Parathyroid adenoma (tissue), 2 donors: Measurements from ENCODE around the gene AHSG.

Experiments used
- H2AFZ ChIP-seq: fragments of 300-600 bp; sonication (generic); one replicate; pipeline ENCODE4 v1.7.0; 2017; ENCODE audit warnings: antibody characterized with exemption, mild to moderate bottlenecking
- H3K27ac ChIP-seq: fragments of 300-600 bp; sonication (generic); one replicate; pipeline ENCODE4 v1.7.0; 2017
- H3K27me3 ChIP-seq: fragments of 300-600 bp; sonication (generic); one replicate; pipeline ENCODE4 v1.7.0; 2017; ENCODE audit warnings: low read length; ENCODE audit not compliant: control insufficient read depth, insufficient read depth
- H3K36me3 ChIP-seq: fragments of 300-600 bp; sonication (generic); one replicate; pipeline ENCODE4 v1.7.0; 2017; ENCODE audit warnings: low read length; ENCODE audit not compliant: control insufficient read depth, insufficient read depth
- H3K4me1 ChIP-seq: fragments of 300-600 bp; sonication (generic); one replicate; pipeline ENCODE4 v1.7.0; 2017; ENCODE audit warnings: control low read depth
- H3K4me2 ChIP-seq: fragments of 300-600 bp; sonication (generic); one replicate; pipeline ENCODE4 v1.7.0; 2017; ENCODE audit warnings: low read length
- H3K4me3 ChIP-seq: fragments of 300-600 bp; sonication (generic); one replicate; pipeline ENCODE4 v1.7.0; 2017; ENCODE audit warnings: low read depth, low read length
- H3K79me2 ChIP-seq: fragments of 300-600 bp; sonication (generic); one replicate; pipeline ENCODE4 v1.7.0; 2017; ENCODE audit warnings: control low read depth
- H3K9ac ChIP-seq: fragments of 300-600 bp; sonication (generic); one replicate; pipeline ENCODE4 v1.7.0; 2017; ENCODE audit warnings: mild to moderate bottlenecking
- H3K9me3 ChIP-seq: fragments of 300-600 bp; sonication (generic); one replicate; pipeline ENCODE4 v1.7.0; 2017; ENCODE audit warnings: low read length; ENCODE audit not compliant: control insufficient read depth
- TF ChIP-seq, protein P1 (sequence below): fragments of 300-600 bp; sonication (generic); IDR thresholded peaks from one replicate; pipeline ENCODE4 v1.7.0; 2017; ENCODE audit warnings: antibody characterized with exemption, mild to moderate bottlenecking
- donor health status: primary hyperparathyroidism.

AHSG gene

DNA sequence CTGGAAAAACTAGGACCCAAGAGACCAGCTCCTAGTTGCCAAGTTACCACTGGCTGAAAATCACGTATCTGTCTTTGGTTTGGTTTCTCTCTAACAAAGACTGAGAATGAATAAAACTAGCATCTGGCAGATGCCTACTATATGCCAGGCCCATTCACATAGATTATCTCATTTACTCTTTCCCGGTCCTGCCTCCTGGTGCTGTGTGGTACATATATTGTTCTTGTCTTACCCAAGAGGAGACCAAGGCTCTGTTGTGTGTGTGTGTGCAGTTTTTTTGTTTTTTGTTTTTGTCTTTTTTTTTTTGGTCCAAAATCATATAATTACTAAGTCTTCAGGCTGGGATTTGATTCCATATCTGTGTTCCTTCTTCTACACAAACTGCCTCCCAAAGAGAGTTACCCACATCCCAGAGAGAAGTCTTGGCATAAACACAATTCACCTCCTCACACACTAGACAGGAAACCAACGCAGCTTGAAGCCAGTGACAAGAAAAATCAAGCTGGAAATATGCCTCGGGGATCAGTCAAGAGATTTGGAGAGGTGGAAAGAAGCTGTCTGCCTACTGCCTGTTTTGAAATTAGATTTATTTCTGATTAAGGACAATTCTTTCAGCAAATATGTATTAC lies 891 bp downstream of the AHSG start:
- no peaks in the 10 kb centered on the region for H3K4me1 ChIP-seq
- TF ChIP-seq, protein P1, sequence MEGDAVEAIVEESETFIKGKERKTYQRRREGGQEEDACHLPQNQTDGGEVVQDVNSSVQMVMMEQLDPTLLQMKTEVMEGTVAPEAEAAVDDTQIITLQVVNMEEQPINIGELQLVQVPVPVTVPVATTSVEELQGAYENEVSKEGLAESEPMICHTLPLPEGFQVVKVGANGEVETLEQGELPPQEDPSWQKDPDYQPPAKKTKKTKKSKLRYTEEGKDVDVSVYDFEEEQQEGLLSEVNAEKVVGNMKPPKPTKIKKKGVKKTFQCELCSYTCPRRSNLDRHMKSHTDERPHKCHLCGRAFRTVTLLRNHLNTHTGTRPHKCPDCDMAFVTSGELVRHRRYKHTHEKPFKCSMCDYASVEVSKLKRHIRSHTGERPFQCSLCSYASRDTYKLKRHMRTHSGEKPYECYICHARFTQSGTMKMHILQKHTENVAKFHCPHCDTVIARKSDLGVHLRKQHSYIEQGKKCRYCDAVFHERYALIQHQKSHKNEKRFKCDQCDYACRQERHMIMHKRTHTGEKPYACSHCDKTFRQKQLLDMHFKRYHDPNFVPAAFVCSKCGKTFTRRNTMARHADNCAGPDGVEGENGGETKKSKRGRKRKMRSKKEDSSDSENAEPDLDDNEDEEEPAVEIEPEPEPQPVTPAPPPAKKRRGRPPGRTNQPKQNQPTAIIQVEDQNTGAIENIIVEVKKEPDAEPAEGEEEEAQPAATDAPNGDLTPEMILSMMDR, result no peak
- H3K79me2 ChIP-seq, result no peaks in the 10 kb centered on the region
- H3K4me3 ChIP-seq, result no peak overlapping the region
- H3K4me2 ChIP-seq, result no peak overlapping the region
- H3K27ac ChIP-seq, result no peak overlapping the region
- H3K9me3 ChIP-seq, result no peaks in the 10 kb centered on the region
- H3K36me3 ChIP-seq, result no peaks in the 10 kb centered on the region
- H3K27me3 ChIP-seq, result no peaks in the 10 kb centered on the region
- H3K9ac ChIP-seq, result no peak overlapping the region
- H2AFZ ChIP-seq, result no peak overlapping the region

DNA sequence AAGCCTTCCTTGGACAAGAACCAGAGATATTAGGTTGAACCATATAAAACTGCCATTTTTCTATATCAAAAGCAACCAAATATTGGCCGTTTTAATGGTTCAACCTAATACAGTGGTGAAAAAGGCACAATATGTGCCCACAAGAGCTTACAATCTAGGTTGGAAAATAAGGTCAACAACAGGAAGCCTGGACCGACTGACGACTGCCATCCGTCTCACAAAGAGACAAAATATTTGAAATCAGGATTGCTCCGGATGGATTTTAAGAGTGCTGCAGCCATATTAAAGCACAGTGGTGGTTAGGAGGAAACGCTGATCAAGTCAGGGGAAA lies 1.4 kb downstream of the AHSG start:
- Histone ChIP-seq H3K9ac (no peak overlapping the region), H3K4me2 (no peak overlapping the region), H3K4me3 (no peak overlapping the region), H2AFZ (no peak overlapping the region), H3K27me3 (no peaks in the 10 kb centered on the region), H3K9me3 (no peaks in the 10 kb centered on the region), H3K4me1 (no peaks in the 10 kb centered on the region), H3K36me3 (no peaks in the 10 kb centered on the region), H3K79me2 (no peaks in the 10 kb centered on the region), H3K27ac (no peak overlapping the region)
- TF ChIP-seq, protein P1, result no peak

DNA sequence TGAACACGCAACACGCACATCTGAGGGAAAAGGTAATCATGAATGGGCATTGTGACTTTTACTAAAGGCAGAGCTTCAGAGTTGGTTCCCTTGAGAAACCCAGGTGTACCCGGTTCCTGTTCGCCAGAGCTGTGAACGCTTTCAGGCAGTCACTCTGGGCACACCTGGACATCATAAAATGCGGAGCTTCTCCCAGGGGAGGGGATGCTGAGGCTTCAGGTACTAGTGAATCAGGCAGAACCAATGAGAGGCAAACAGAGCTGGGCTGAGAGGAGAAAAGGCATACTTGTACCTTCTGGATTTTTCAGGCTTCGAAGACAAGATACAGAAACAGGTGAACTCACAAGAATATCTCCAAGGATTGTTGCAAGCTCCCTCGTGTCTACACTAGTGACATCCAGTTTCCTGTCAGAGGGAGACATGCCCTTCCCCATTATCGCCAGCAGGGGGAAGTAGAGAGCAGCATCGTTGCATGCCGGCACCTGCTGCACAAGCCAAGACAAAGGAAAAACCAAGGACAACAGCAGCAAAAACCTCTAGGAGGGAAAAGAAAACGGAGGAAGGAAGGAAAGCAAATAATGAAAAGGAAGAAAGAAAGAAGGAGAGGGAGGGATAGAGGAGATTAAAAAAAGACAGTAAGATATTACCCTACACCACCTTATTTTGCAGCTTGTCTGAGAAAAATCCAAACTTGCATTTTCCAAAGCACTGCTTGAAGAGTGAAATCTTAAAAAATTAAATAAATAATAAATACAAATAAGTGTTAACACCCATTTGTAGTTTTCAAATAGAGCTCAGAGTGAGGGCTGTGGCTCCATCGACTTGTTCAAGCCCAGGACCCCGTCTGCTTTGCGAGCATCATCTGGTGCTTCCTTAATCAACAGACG lies 2.0 kb downstream of the AHSG start:
- H2AFZ ChIP-seq, result no peak overlapping the region
- TF ChIP-seq, protein P1, result peak; percentile 98
- no peaks in the 10 kb centered on the region for H3K9me3 ChIP-seq
- no peak overlapping the region for H3K4me3 ChIP-seq
- no peaks in the 10 kb centered on the region for H3K36me3 ChIP-seq
- no peak overlapping the region for H3K9ac ChIP-seq
- H3K27ac ChIP-seq, result no peak overlapping the region
- no peaks in the 10 kb centered on the region for H3K4me1 ChIP-seq
- H3K4me2 ChIP-seq, result no peak overlapping the region
- no peaks in the 10 kb centered on the region for H3K27me3 ChIP-seq
- no peaks in the 10 kb centered on the region for H3K79me2 ChIP-seq

DNA sequence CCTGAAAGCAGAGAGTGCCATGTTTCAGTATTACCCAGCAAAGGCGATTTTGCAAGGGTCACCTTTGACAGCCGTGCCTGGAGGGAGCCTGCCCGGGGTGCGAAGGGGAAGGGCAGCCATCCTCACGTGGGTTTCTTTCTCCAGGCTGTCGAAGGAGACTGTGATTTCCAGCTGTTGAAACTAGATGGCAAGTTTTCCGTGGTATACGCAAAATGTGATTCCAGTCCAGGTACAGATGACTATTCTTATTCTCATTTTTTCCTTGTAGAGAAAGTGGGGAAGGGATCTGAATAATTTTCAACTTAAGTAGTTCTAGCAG lies 3.4 kb downstream of the AHSG start:
- TF ChIP-seq, protein P1, result no peak
- Histone ChIP-seq H3K9me3 (no peaks in the 10 kb centered on the region), H3K4me2 (no peak overlapping the region), H3K79me2 (no peaks in the 10 kb centered on the region), H3K4me3 (no peak overlapping the region), H3K27ac (no peak overlapping the region), H3K36me3 (no peaks in the 10 kb centered on the region), H3K27me3 (no peaks in the 10 kb centered on the region), H2AFZ (no peak overlapping the region), H3K9ac (no peak overlapping the region), H3K4me1 (no peaks in the 10 kb centered on the region)
